GM21786 (cell line): ENCODE results near the gene TUBG1.

Experiments
- ATAC-seq: cut with Tn5 transposase; IDR thresholded peaks from one replicate; pipeline ENCODE4 v1.9.1; 2021; ENCODE audit not compliant: unreplicated experiment

TUBG1 gene

GRCh38 chr17:42609182-42609813 is at the start of gene TUBG1, which contains the start of gene RETREG3:
TSS of gene TUBG1 (plus strand) at chr17:42609683. CDS start at chr17:42609738, 55 bp downstream.
TSS of gene RETREG3 (minus strand) at chr17:42609374. CDS start at chr17:42609324, 50 bp downstream.
- ATAC-seq, result peak; percentile 90

GRCh38 chr17:42560246-42560645 is 49.2 kb upstream of the TUBG1 start:
- ATAC-seq, result no peak

- peak; percentile 54 for ATAC-seq
These were observed 47.5 kb upstream of the TUBG1 start, which contains the start of gene COASY for GRCh38 chr17:42561897-42562387. TSS of gene COASY (plus strand) at chr17:42562148. CDS start at chr17:42562623, 475 bp downstream.

DNA sequence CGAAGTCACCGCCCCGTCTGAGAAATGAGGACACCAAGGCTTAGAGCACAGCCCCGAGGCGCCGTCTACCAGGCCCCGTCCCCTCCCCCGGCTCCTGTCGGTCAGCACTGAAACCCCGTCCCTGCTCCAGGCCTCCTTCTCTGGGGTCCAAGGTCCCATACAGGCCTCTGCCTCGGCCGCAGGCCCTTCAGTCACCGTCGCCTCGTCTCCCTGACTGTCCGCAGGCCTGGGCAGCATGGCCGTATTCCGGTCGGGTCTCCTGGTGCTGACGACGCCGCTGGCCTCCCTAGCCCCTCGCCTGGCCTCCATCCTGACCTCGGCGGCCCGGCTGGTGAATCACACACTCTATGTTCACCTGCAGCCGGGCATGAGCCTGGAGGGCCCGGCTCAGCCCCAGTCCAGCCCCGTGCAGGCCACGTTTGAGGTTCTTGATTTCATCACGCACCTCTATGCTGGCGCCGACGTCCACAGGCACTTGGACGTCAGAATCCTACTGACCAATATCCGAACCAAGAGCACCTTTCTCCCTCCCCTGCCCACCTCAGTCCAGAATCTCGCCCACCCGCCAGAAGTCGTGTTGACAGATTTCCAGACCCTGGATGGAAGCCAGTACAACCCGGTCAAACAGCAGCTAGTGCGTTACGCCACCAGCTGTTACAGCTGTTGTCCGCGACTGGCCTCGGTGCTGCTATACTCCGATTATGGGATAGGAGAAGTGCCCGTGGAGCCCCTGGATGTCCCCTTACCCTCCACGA is 46.9 kb upstream of the TUBG1 start:
- no peak for ATAC-seq

DNA sequence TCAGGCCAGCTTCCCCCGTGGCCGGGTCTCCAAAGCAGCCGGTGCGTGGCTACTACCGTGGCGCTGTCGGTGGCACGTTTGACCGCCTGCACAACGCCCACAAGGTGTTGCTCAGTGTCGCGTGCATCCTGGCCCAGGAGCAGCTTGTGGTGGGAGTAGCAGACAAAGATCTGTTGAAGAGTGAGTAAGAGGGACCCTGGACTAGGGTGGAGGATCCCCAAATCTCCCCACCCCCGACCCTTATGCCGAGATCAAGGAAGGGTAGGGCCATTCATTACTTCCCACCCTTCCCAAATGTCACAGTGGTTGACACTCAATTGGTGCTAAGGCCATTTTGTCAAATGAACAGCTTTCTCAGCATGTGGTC is 46.4 kb upstream of the TUBG1 start:
- no peak for ATAC-seq

DNA sequence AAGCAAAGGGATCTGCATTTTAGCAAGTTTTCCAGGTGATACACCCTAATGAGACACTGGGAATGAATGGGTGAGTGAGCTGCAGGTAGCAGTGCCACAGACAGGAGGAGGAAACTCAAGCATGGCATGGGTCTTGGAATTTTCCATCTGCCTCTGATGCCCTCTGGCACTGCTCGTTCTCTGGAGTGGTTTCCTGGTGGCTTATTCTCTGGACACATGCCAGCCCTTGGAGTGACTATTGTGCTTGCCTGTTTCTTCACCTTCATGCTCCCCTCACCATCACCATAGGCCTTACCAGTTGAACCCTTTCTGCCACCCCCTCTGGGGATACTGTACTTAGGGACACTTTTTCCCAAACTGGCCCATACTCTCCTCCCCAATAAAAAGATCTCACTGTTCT is 45.9 kb upstream of the TUBG1 start:
- ATAC-seq, result no peak

GRCh38 chr17:42563950-42564349 is 45.5 kb upstream of the TUBG1 start:
- no peak for ATAC-seq

DNA sequence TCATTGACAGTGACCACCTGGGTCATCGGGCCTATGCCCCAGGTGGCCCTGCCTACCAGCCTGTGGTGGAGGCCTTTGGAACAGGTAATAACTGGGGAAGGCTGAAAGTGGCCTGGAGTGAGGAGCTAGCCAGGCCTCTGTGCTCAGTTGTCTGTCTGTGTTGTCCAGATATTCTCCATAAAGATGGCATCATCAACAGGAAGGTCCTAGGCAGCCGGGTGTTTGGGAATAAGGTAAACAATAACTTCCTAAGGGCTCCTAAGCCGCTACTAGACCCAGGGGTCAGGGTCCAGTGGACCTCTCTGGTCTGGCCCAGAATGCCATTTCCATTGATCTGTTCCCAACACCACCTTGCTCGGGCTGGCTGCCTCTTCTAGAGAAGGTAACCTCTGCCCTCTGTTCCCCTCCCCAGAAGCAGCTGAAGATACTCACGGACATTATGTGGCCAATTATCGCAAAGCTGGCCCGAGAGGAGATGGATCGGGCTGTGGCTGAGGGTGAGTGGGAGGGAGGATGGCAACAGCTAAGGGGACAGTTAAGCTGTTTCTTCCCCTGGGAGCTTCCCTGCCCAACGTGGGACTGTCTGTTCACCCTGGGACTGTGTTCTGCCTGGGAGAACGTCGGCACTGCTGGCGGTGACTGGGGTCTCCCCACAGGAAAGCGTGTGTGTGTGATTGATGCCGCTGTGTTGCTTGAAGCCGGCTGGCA is 44.5 kb upstream of the TUBG1 start:
- ATAC-seq, result no peak

- ATAC-seq, result no peak
These were observed 43.8 kb upstream of the TUBG1 start for GRCh38 chr17:42565523-42566214.

- no peak for ATAC-seq
These were observed 43.1 kb upstream of the TUBG1 start for GRCh38 chr17:42566215-42566882.

DNA sequence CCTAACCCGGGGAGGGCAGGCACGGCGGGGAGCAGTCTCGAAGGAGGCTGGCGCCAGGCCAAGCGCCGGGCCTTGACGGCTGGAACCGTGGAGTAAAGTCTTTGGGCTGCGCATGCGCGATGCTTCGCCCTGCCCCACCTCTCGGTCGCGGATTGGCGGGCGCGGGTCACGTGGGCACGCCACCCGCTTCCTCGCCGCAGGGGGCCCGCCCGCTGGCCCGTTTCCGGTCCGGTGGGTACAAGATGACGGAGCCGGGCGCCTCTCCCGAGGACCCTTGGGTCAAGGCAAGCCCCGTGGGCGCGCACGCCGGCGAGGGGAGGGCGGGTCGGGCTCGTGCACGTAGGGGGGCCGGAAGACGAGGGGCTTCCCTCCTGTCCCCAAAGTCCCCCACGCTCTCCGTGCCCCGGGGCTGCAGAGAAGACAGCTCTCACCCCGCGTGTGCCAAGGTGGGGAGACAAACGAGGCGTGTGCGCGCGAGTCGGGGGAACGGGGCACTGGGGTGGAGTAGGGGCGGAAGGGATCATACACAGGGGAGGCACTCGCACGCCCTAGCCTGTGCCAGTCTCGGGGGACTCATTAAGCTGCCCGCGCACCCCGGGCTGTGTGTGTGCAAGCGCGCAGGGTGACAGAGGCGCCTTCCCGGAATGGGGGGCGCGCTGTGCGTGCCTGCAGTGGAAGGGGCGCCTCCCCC is 42.5 kb upstream of the TUBG1 start, which contains the start of gene MLX:
Gene MLX (plus strand): TSS at position 218 of the 691 bp plus-strand sequence. CDS start 25 bp downstream, at position 243.
- ATAC-seq, result peak; percentile 59

DNA sequence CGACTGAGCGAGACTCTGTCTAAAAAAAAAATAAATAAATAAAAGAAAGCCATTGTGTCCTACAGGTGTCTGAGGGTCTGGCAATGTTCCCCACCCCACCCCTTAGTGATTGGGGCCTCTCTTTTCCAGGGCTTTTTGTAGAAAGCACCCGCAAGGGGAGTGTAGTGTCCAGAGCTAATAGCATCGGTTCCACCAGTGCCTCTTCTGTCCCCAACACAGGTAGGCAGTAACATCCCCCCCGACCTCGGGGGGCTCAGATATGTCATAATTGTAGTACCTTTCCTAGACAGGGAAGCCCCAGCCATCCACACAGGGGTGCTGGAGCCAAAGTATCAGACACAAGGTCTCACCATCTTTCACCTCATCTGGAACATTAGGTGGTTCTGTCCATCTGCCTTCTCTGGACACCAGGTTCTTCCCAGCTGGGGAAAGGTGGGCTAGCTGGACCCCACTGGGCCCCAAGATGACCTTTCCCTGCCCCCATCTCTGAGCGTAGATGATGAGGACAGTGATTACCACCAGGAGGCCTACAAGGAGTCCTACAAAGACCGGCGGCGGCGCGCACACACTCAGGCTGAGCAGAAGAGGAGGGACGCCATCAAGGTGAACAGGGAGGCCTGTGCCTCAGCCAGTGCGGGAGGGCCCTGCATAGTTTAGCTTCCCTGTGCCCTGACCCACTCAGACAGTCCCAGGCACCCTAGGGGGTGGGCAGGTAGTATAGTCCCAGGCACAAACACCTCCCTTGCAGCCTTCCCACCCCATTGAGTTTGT is 41.0 kb upstream of the TUBG1 start:
- no peak for ATAC-seq

- no peak for ATAC-seq
These were observed 37.9 kb upstream of the TUBG1 start for GRCh38 chr17:42571435-42572225.

- ATAC-seq, result no peak
These were observed 36.4 kb upstream of the TUBG1 start for GRCh38 chr17:42573095-42573494.

- ATAC-seq, result no peak
These were observed 35.0 kb upstream of the TUBG1 start for GRCh38 chr17:42574463-42574862.

DNA sequence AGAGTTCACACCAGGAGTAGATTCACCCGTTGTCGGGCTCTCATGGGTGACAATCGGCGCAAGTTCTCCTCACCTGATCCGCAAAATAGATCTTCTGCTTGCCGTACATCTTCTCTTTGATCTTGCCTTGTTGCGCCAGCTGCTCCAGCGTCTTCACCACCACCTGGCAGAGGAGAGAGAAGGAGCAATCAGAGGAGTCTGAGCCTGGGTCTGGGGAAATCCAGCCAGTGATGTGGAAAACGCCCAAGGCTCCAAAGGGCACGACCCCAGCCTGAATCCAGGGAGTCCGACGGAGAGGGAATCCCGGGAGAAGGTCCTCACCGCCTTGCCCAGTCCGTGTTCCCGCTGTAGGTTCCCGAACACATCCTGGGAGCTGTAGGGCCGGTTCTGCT is 32.3 kb upstream of the TUBG1 start:
- no peak for ATAC-seq

- ATAC-seq, result peak; percentile 64
These were observed 31.8 kb upstream of the TUBG1 start, which contains the start of gene PSMC3IP for GRCh38 chr17:42577532-42578281. TSS of gene PSMC3IP (minus strand) at chr17:42577729. CDS start at chr17:42577686, 43 bp downstream.
